ENCODE measurements around the gene MCRS1.
"Not testable (repeated sequence)": the region's sequence is repeated elsewhere in the genome, so short reads cannot be mapped to it uniquely, and the experiment has no call there.

MCRS1 gene

GRCh38 chr12:49541140-49541861 is 26.6 kb downstream of the MCRS1 start:
- DNase-seq (ENCODE audit: low spot score), result no peak

GRCh38 chr12:49540229-49541139 is 27.5 kb downstream of the MCRS1 start:
- DNase-seq (ENCODE audit: low spot score), result no peak

GRCh38 chr12:49539406-49540228 is 28.3 kb downstream of the MCRS1 start:
- DNase-seq (ENCODE audit: low spot score), result no peak

- DNase-seq (ENCODE audit: low spot score), result peak; percentile 93
These were observed 29.2 kb downstream of the MCRS1 start, which contains the start of gene KCNH3 for GRCh38 chr12:49538510-49539403. KCNH3 (plus strand) TSS chr12:49539030; CDS start chr12:49539417, 387 bp downstream.

- no peak for DNase-seq (ENCODE audit: low spot score)
These were observed 30.0 kb downstream of the MCRS1 start for GRCh38 chr12:49537752-49538509.

GRCh38 chr12:49537231-49537751 is 30.7 kb downstream of the MCRS1 start:
- DNase-seq (ENCODE audit: low spot score), result no peak

- no peak for DNase-seq (ENCODE audit: low spot score)
These were observed 31.3 kb downstream of the MCRS1 start for GRCh38 chr12:49536526-49537071.

GRCh38 chr12:49535921-49536525 is 31.9 kb downstream of the MCRS1 start:
- no peak for DNase-seq (ENCODE audit: low spot score)

GRCh38 chr12:49534731-49535278 is 33.1 kb downstream of the MCRS1 start:
- no peak for DNase-seq (ENCODE audit: low spot score)

- DNase-seq (ENCODE audit: low spot score), result not testable (repeated sequence)
These were observed 33.8 kb downstream of the MCRS1 start for GRCh38 chr12:49534122-49534521.

- no peak for DNase-seq (ENCODE audit: low spot score)
These were observed 34.6 kb downstream of the MCRS1 start for GRCh38 chr12:49533331-49533730.

GRCh38 chr12:49531745-49532144 is 36.2 kb downstream of the MCRS1 start:
- no peak for DNase-seq (ENCODE audit: low spot score)

GRCh38 chr12:49529414-49529813 is 38.5 kb downstream of the MCRS1 start:
- no peak for DNase-seq (ENCODE audit: low spot score)

- no peak for DNase-seq (ENCODE audit: low spot score)
These were observed 40.4 kb downstream of the MCRS1 start for GRCh38 chr12:49527361-49528130.

GRCh38 chr12:49525942-49526341 is 42.0 kb downstream of the MCRS1 start:
- no peak for DNase-seq (ENCODE audit: low spot score)

GRCh38 chr12:49524660-49525324 is 43.1 kb downstream of the MCRS1 start:
- DNase-seq (ENCODE audit: low spot score), result no peak

- no peak for DNase-seq (ENCODE audit: low spot score)
These were observed 46.6 kb downstream of the MCRS1 start for GRCh38 chr12:49521389-49521788.

GRCh38 chr12:49519574-49519936 is 48.4 kb downstream of the MCRS1 start:
- DNase-seq (ENCODE audit: low spot score), result no peak

Measured in AG08396 (cell line).